ENCODE measurements around the gene JAG2. TPM values are rescaled to one million over a fixed set of nuclear protein-coding genes. Genes with fewer than 3 reads are reported as not detected.

The JAG2 gene
- 10 to 100 TPM in 2 of 3 donors, 1 to 10 TPM in 1; 8.8 to 33.1 (median 19.0) TPM for polyA plus RNA-seq

DNA sequence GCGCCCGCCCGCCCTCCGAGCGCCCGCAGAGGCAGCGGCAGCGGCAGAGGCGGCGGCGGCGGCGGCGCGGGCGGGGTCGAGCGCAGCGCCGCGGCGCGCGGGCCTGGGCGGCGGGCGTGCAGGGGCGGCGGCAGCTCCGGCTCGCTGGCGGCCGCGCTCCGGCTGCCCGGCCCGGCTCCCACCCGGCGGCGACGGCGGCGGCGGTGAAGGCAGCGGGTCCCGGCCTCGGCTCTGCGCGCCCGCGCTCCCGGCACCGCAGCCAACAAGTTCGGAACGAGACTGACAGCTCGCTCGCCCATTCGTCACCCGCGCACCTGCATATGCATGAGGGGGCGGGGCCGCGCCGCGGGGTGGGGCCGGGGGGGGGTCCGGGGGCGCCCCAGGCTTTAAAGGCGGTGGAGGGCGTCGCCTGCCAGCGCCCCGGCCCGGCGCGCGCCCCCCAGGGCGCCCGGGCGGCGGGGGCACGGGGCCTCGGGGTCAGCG, at the start of gene JAG2:
Gene JAG2, minus strand, starts transcription at position 281 of the 483 bp plus-strand sequence. CDS start 356 bp downstream, outside the sequence.
- no peak within 1 kb of the TSS for H3K27ac ChIP-seq (ENCODE audit: low read depth, low read length)
- 0 to 1% (median 1%) methylated on average over 4 to 84 of the region's 84 CpGs for WGBS, 3 donors

DNA sequence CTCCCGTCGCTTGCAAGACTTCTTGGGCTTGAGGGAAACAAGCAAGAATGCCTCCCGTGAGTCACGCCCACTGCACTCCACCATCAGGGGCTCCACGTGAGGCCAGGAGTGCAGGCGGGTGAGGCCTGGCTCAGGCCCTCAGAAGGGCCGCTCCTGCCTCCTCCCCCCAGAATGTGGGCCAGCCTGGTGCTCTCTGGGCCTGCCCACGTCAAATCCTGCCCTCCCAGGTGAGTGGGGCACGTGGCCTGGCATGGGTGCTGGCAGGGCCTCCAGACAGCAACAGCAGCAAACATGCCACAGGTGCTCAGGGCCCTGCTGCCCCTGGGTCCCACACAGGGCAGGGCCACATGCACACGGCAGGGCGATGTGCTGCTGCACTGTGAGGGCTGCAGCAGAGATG, 49.2 kb upstream of the JAG2 start:
- H3K27ac ChIP-seq (ENCODE audit: low read depth, low read length): no peak overlapping the region
- 82 to 91% (median 90%) methylated on average over 11 of the region's 11 CpGs for WGBS, 3 donors

DNA sequence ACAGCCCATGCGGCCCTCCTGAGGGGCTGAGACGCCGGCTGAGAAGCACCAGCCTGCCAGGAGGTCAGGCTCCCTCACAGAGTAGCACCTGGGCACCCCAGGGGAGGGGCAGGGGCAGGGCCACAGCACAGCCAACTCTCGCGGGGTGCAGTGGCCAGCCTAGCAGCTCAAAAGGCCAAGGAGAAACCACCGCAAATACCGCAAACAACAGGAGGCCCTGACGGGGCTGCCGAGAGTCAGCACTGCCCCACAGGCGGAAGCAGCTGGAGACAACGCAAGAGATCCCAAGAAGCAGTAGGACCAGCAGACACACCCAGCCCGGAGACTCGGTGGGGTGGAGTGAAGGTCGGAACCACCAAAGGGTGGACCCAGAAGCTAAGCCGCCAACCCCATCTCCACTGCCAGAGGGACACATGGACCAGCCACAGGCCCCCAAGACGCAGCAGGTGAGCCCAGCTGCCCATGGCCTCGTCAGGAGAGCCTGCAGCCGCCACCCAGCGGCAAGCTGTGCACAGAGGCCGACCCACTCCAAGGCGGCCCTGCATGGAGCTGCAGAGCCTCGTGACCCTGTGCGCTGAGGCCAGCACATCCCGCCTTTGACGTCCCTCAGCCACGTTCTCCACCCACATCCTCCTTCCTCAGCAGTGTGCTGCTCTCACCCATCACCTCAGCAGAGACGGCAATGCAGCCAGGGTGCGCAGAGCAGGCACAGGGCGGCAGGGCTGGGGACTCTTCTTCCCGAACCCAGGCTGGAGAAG, 48.1 kb upstream of the JAG2 start:
- 86 to 91% (median 87%) methylated on average over 29 to 30 of the region's 30 CpGs for WGBS, 3 donors
- no peak overlapping the region for H3K27ac ChIP-seq (ENCODE audit: low read depth, low read length)

DNA sequence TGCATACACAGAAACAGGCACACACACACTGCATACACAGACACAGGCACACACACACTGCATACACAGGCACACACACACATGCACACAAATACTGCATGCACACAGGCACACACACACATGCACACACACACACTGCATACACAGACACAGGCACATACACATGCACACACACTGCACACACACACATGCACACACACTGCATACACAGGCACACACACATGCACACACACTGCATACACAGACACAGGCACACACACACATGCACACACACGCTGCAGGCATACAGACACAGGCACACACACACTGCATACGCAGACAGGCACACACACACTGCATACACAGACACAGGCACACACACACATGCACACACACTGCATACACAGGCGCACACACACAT, 47.0 kb upstream of the JAG2 start:
- H3K27ac ChIP-seq (ENCODE audit: low read depth, low read length): no peak overlapping the region
- 91 to 99% (median 98%) methylated on average over 3 of the region's 3 CpGs for WGBS, 3 donors

DNA sequence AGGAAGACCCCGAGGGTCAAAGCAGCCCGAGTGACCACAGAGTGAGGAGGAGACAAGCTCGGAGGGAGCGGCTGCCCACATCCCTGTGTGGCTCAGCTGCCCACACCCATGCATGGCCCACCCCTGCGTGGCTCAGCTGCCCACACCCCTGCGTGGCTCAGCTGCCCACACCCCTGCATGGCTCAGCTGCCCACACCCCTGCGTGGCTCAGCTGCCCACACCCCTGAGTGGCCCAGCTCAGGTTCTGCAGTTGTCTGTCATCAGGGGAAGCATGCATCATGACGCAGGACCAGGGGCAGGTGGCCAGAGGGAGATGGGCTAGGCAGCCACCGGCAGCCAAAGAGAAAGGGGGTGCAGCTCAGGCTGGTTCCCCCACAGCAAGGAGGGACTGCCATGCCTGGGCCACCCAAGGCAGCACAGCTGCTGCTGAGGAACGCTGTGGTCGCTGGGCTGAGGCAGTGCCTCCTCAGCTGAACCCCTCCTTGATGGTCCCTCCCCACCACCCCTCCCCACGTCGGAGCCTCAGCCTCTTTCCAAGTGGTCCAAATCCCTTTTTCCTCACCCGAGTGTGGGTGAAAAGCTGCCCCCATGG, 45.8 kb upstream of the JAG2 start:
- no peak overlapping the region for H3K27ac ChIP-seq (ENCODE audit: low read depth, low read length)
- 90 to 91% (median 91%) methylated on average over 12 to 14 of the region's 14 CpGs for WGBS, 3 donors

DNA sequence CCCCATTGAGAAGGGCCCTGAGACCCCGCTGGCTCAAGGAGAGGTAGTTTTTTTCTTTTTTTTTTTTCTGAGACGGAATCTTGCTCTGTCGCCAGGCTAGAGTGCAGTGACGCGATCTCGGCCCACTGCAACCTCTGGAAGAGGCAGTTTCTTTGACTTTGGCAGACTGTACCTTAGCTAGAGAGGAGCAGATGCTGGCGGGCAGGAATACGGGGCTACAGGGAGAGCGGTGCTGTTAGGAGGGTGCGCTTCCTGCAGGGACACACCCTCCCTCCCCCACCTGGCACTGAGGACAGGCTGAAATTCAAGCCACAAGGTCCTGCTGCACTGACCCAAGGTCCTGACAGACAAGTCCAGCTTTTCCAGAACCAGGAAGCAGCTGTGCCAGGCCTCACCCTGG, 44.8 kb upstream of the JAG2 start:
- no peak overlapping the region for H3K27ac ChIP-seq (ENCODE audit: low read depth, low read length)
- 73 to 91% (median 76%) methylated on average over 10 of the region's 10 CpGs for WGBS, 3 donors

DNA sequence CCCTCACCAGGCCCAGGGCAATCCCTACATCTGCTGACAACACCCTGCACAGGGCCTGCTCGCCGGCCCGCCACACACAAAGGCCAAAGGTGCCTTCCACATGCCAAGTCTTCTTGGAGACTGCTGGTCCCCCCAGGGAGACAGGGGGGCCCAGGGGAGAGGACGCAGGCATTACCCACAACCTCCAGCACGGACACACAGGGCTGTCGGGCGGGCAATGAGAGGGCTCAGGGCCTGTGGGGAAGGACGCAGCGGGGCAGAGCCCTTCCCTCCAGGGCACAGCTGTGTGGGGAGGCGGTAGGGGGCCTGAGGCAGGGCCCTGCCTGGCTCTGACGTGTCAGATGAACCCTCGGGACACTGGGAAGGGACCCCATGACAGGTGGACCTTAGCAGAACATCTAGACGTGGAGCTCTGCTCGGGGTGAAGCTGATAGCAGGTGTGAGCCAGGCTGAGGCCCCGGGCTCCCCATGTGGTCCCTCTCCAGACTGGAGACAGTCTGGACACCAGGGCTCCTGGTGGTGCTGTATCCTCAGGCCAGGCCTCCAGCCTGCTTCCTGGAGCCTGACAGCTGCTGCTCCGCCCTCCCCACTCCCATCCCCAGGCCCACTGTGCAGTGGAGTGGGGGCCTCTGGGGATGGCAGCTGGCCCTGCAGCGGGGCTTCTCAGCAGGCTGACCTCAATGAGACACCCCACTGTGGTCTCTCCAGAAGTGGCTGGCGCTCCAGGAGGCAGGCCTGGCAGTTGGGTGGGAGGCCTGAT, 44.1 kb upstream of the JAG2 start:
- WGBS, 3 donors: 85 to 89% (median 85%) methylated on average over 18 of the region's 18 CpGs
- no peak overlapping the region for H3K27ac ChIP-seq (ENCODE audit: low read depth, low read length)

DNA sequence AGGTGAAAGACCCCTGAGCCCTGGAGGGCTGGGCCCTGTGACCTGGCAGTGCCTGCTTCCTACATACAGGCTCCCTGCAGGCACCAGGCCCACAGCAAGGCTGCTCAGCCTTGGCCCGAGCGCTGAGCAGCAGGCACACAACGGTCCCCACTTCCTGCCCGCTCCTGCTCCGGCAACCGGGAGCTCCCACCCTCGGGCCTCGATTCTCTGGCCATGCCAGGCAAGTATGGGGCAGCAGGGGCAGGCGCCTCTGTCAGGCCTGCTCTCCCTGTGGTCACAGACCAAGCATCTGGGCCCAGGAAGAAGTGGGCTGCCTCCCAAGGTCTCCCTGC, 43.1 kb upstream of the JAG2 start:
- H3K27ac ChIP-seq (ENCODE audit: low read depth, low read length): no peak overlapping the region
- 84 to 91% (median 90%) methylated on average over 9 of the region's 9 CpGs for WGBS, 3 donors

DNA sequence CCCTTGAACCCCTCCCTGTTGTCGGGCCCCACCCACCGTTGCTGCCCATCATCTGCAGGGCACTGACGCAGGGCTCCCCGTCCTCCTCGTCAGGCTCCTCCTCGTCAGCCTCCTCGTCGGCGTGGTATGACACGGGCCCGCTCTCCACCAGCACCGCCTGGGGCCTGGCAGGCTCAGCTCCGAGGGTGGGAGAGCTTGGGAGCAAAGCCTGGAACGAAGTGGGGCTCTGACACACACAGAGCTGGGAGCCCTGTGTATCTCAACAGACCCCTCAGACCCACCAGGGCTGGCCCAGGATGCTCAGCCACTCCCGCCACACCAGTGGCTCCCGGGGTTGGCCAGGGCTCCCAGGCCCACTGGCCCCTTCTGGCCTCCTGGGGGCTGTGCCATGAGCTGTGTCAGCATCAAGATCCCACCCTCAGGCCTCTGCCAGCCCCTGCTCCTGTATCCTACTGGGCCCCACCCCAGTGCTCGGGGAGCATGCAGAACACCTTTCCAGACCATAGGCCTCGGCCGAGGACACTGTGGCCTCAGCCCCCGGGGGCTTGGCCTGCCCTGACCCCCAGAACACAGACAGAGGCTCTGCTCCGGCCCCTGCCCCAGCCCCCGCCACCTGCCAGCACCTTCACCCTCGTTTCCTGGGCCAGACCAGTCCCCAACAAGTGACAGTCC, 42.6 kb upstream of the JAG2 start:
- H3K27ac ChIP-seq (ENCODE audit: low read depth, low read length): no peak overlapping the region
- 92 to 93% (median 92%) methylated on average over 23 of the region's 23 CpGs for WGBS, 3 donors

DNA sequence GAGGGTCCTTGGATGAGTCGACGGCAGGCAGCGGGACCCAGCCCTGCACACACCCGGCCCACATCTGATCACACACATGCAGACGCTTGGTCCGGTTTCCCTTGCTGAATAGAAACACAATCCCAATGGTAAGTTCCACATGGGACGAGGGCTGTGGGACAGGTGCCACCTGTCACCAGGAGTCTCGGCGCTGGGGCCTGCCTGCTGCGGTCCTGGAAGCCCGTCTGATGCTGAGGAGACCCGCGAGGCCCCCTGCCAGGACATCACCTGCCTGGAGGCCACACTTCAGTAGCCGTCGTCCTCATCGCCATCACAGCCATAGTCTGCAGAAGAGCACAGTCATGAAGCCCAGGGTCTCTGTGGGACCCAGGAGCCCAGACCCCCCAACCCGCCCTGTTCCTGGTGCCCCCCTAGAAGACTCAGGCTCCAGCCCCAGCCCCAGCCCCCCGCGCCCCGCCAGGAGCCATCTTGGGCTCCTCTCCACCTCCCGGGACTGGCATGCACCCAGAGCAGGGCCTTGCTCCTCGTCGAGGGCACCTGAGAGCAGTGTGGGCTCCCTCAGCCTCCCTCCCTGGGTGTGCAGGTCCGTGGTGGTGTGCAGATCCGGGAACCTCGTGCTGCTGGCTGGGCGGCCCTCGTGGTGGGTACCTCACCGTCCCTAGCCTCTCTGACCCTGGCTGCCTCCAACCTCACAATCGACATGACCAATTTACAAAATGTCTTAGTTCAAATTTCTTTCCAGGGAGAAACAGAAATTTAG, 41.9 kb upstream of the JAG2 start:
- 80 to 95% (median 94%) methylated on average over 29 to 30 of the region's 30 CpGs for WGBS, 3 donors
- H3K27ac ChIP-seq (ENCODE audit: low read depth, low read length): no peak overlapping the region

DNA sequence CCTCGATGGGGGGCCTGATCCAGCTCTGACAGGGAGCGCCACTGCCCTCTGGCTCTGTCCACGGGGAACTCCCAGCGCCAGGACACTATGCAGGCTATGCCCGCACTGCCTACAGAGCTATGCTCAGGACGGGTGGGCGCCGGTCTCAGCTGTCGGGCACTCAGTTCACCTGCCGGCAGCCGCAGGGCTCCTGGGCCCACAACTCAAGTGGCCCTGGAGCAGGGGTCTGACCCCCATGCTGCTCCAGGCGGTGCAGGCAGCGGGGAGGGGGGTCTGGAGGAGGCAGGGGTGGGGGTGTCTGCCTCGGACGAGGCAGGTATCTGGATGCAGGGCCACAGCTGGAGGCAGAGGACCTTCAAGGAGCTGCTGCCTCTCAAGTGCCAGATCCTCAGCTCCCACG, 41.1 kb upstream of the JAG2 start:
- no peak overlapping the region for H3K27ac ChIP-seq (ENCODE audit: low read depth, low read length)
- 94 to 98% (median 95%) methylated on average over 16 of the region's 16 CpGs for WGBS, 3 donors

DNA sequence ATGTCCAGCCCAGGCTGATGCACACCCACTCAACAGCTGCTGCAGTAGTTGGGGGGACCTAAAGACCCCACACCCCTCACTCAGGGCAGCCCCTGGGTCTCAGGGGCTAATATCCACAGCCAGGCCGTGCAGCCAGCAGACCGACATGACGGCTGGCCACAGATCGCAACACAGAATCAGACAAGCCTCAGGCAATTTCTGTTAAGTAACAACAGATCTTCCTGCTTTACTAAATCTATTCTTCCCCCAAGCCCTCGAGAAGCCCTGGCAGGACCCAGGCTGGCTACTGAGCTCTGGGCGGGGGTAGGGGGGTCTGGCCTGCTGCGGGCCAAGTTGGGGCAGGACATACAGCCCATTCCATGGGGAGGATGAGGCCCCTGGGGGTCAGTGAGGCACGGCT, 40.5 kb upstream of the JAG2 start:
- WGBS, 3 donors: 88 to 95% (median 93%) methylated on average over 8 of the region's 8 CpGs
- no peak overlapping the region for H3K27ac ChIP-seq (ENCODE audit: low read depth, low read length)

DNA sequence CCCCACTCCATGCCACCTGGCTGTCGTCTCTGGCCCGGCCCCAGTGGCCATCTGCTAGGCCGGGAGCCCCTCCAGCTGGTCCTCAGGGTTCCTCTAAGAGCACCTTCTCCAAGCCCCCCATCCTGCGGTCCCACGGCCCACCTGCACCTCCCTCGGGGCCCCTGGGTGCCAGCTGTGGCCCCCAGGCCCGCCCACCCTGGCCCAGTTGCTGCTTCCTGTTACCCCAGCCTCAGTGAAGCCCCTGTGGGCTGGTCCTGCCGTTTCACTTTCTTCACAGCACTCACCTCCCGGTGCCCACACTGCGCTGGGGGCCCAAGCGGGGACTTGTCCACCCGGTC, 40.1 kb upstream of the JAG2 start:
- no peak overlapping the region for H3K27ac ChIP-seq (ENCODE audit: low read depth, low read length)
- WGBS, 3 donors: 89 to 91% (median 90%) methylated on average over 12 of the region's 12 CpGs

DNA sequence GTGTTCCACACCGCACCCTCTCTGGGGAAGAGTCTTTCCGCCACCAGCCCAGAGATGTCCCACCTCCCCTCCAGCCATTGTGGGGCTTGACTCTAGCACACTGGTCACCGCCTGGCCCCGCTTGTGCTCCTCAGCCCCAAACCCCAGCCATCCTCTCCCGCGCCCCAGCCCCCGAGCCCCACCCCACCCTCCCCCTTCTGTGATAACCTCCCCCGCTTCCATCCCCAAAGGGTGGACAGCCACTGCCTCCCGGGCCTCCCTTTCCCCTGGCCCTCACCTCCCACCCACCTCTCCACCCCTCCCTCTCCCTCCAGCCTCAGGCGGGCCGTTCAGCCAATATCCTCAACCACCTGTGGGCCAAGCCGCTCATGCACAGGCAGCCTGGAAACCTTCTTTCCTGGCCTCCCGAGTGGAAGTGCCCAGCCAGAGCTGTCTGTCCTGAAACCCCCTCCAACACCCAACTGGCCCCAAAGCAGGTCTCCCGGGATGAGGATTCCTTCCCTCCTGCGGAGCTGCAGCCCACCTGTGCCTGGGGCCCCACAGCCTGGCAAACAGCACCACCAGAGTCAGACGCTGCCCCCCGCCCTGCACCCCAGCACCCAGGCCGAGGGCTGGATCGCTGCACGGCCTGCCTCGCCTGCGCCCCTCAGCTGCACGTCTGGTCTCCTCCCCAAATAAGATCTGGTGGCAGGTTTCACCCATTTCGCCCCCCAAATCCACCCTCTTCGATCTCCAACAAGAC, 39.6 kb upstream of the JAG2 start:
- 88 to 94% (median 92%) methylated on average over 19 to 25 of the region's 25 CpGs for WGBS, 3 donors
- H3K27ac ChIP-seq (ENCODE audit: low read depth, low read length): no peak overlapping the region

DNA sequence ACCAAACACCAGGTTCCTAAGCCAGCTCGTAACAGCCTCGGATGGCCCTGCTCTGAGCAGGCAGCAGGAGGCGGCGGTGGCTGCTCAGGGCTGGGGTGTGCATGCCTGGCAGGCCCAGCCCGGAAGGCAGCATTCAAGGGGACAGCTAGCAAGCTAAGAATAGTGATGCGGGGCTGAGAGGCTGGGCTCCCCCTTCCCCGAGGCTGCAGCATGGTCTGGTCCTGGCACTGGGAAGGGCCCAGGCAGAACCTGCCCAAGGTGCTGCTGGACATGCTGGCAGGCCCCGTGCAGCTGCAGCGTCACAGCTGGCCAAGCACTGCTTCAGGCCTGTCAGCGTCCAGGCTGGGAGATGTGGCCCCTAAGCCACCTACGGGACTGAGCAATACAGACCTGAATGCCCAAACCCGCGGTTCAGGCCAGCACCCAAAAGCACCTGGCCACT, 38.9 kb upstream of the JAG2 start:
- no peak overlapping the region for H3K27ac ChIP-seq (ENCODE audit: low read depth, low read length)
- 75 to 81% (median 81%) methylated on average over 13 of the region's 13 CpGs for WGBS, 3 donors

DNA sequence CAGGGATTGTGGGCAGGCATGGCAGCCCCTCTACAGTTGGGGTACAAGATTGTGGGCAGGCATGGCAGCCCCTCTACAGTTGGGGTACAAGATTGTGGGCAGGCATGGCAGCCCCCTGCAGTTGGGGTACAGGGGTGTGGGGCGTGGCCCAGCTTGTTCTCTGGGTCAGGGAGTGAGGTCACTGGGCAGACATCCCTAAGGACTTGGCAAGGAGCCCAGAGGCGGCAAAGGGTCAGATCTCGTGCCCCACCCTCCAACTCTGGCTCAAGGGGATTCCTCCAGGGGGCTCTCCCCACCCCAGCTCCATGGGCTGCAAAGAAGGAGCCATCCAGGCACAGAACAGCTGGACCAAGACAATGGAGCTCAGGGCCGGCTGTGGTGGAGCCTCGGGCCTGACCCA, 38.3 kb upstream of the JAG2 start:
- 44 to 50% (median 46%) methylated on average over 5 of the region's 5 CpGs for WGBS, 3 donors
- no peak overlapping the region for H3K27ac ChIP-seq (ENCODE audit: low read depth, low read length)

DNA sequence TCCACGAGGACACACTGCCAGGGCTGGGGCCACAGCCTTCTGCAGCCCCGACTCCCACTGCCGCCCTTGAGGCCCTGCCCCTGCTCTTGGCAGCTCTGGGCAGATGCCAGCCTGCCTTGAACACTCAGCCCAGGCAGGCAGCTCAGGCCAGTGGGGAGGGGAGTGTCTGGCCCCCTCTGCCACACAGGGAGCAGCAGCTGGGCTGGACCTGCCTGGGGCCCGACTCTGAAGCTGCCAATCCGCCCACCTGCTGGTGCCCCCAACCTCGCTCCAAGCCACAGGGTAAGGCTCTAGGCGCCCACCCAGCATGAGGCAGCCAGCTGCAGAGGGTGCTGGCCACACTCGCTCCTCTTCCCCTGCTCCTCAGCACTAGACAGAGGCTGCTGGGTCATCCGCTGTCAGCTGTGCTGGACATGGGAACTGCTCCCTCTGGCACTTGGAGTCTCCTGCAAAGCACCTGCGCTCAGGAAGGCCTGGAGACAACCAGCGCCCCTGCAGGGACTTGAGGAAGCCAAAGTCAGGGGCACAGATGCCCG, 37.2 kb upstream of the JAG2 start:
- WGBS, 3 donors: 30 to 45% (median 41%) methylated on average over 12 of the region's 12 CpGs
- no peak overlapping the region for H3K27ac ChIP-seq (ENCODE audit: low read depth, low read length)
